Activated naive CD4-positive, alpha-beta T cell treated with anti-CD3 and anti-CD28 coated beads, Interleukin-2, amount 50 U/mL, for 24 hours (primary cell): ENCODE measurements around the gene DCD.
"Not testable (repeated sequence)": the region's sequence is repeated elsewhere in the genome, so short reads cannot be mapped to it uniquely, and the experiment has no call there.

Experiments
- H3K27ac Mint-ChIP-seq: one replicate; pipeline ENCODE4 v1.8.0; 2021; ENCODE audit warnings: mild to moderate bottlenecking, mixed read lengths
- H3K27me3 Mint-ChIP-seq: one replicate; pipeline ENCODE4 v1.8.0; 2021; ENCODE audit warnings: mixed read lengths
- H3K36me3 Mint-ChIP-seq: one replicate; pipeline ENCODE4 v1.8.0; 2021; ENCODE audit warnings: mixed read lengths
- H3K4me1 Mint-ChIP-seq: one replicate; pipeline ENCODE4 v1.8.0; 2021; ENCODE audit warnings: mixed read lengths
- H3K4me3 Mint-ChIP-seq: one replicate; pipeline ENCODE4 v1.8.0; 2021; ENCODE audit warnings: mild to moderate bottlenecking, mixed read lengths
- H3K9me3 Mint-ChIP-seq: one replicate; pipeline ENCODE4 v1.8.0; 2021; ENCODE audit warnings: mixed read lengths

DCD gene

GRCh38 chr12:54661048-54661447 is 12.9 kb upstream of the DCD start:
- H3K36me3 Mint-ChIP-seq: no peaks in the 10 kb centered on the region
- H3K9me3 Mint-ChIP-seq: no peaks in the 10 kb centered on the region
- no peak overlapping the region for H3K27ac Mint-ChIP-seq
- no peaks in the 10 kb centered on the region for H3K4me1 Mint-ChIP-seq
- no peak overlapping the region for H3K4me3 Mint-ChIP-seq
- H3K27me3 Mint-ChIP-seq: peaks cover 8% of the 10 kb centered on the region

GRCh38 chr12:54660320-54660962 is 12.3 kb upstream of the DCD start:
- Mint-ChIP-seq H3K27me3 (peaks cover 10% of the 10 kb centered on the region), H3K36me3 (no peaks in the 10 kb centered on the region), H3K27ac (no peak overlapping the region), H3K9me3 (no peaks in the 10 kb centered on the region), H3K4me1 (no peaks in the 10 kb centered on the region), H3K4me3 (no peak overlapping the region)

- H3K27me3 Mint-ChIP-seq: peaks cover 10% of the 10 kb centered on the region
These were observed 10.4 kb upstream of the DCD start for GRCh38 chr12:54658306-54659264.

GRCh38 chr12:54657105-54657607 is 9.0 kb upstream of the DCD start:
- Mint-ChIP-seq H3K4me1 (no peaks in the 10 kb centered on the region), H3K27ac (no peak overlapping the region), H3K36me3 (no peaks in the 10 kb centered on the region), H3K9me3 (no peaks in the 10 kb centered on the region), H3K27me3 (peaks cover 15% of the 10 kb centered on the region), H3K4me3 (no peak overlapping the region)

More at GRCh38 chr12:54658306-54659264, 10.4 kb upstream of the DCD start:
- Mint-ChIP-seq H3K9me3 (no peaks in the 10 kb centered on the region), H3K36me3 (no peaks in the 10 kb centered on the region), H3K4me1 (no peaks in the 10 kb centered on the region), H3K4me3 (no peak overlapping the region), H3K27ac (peak overlapping the region; percentile 25)

- H3K9me3 Mint-ChIP-seq: no peaks in the 10 kb centered on the region
- no peak overlapping the region for H3K4me3 Mint-ChIP-seq
- no peak overlapping the region for H3K27ac Mint-ChIP-seq
- H3K27me3 Mint-ChIP-seq: peaks cover 15% of the 10 kb centered on the region
- H3K4me1 Mint-ChIP-seq: no peaks in the 10 kb centered on the region
- H3K36me3 Mint-ChIP-seq: no peaks in the 10 kb centered on the region
These were observed 6.8 kb upstream of the DCD start for GRCh38 chr12:54654926-54655325.

GRCh38 chr12:54653025-54653424 is 4.9 kb upstream of the DCD start:
- H3K4me3 Mint-ChIP-seq: no peak overlapping the region
- no peak overlapping the region for H3K27ac Mint-ChIP-seq
- no peaks in the 10 kb centered on the region for H3K36me3 Mint-ChIP-seq
- no peaks in the 10 kb centered on the region for H3K9me3 Mint-ChIP-seq
- H3K27me3 Mint-ChIP-seq: peaks cover 12% of the 10 kb centered on the region
- no peaks in the 10 kb centered on the region for H3K4me1 Mint-ChIP-seq

GRCh38 chr12:54650889-54651288 is 2.7 kb upstream of the DCD start:
- Mint-ChIP-seq H3K36me3 (no peaks in the 10 kb centered on the region), H3K4me1 (no peaks in the 10 kb centered on the region), H3K4me3 (no peak overlapping the region), H3K27ac (no peak overlapping the region), H3K27me3 (peaks cover 10% of the 10 kb centered on the region), H3K9me3 (no peaks in the 10 kb centered on the region)

GRCh38 chr12:54650409-54650808 is 2.2 kb upstream of the DCD start:
- H3K4me3 Mint-ChIP-seq: no peak overlapping the region
- H3K36me3 Mint-ChIP-seq: no peaks in the 10 kb centered on the region
- peaks cover 9% of the 10 kb centered on the region for H3K27me3 Mint-ChIP-seq
- no peak overlapping the region for H3K27ac Mint-ChIP-seq
- H3K9me3 Mint-ChIP-seq: no peaks in the 10 kb centered on the region
- H3K4me1 Mint-ChIP-seq: no peaks in the 10 kb centered on the region

GRCh38 chr12:54649825-54650224 is 1.7 kb upstream of the DCD start:
- Mint-ChIP-seq H3K27ac (no peak overlapping the region), H3K4me3 (no peak overlapping the region), H3K36me3 (no peaks in the 10 kb centered on the region), H3K4me1 (no peaks in the 10 kb centered on the region), H3K27me3 (peaks cover 9% of the 10 kb centered on the region), H3K9me3 (no peaks in the 10 kb centered on the region)

- peaks cover 6% of the 10 kb centered on the region for H3K27me3 Mint-ChIP-seq
- H3K27ac Mint-ChIP-seq: no peak overlapping the region
- H3K9me3 Mint-ChIP-seq: no peaks in the 10 kb centered on the region
- no peaks in the 10 kb centered on the region for H3K4me1 Mint-ChIP-seq
- no peak overlapping the region for H3K4me3 Mint-ChIP-seq
- no peaks in the 10 kb centered on the region for H3K36me3 Mint-ChIP-seq
These were observed 6.6 kb downstream of the DCD start for GRCh38 chr12:54641554-54641953.

GRCh38 chr12:54641089-54641488 is 7.1 kb downstream of the DCD start:
- no peaks in the 10 kb centered on the region for H3K9me3 Mint-ChIP-seq
- no peaks in the 10 kb centered on the region for H3K4me1 Mint-ChIP-seq
- H3K27me3 Mint-ChIP-seq: peaks cover 3% of the 10 kb centered on the region
- H3K36me3 Mint-ChIP-seq: no peaks in the 10 kb centered on the region
- H3K4me3 Mint-ChIP-seq: no peak overlapping the region
- H3K27ac Mint-ChIP-seq: no peak overlapping the region

GRCh38 chr12:54639112-54639511 is 9.1 kb downstream of the DCD start:
- H3K9me3 Mint-ChIP-seq, H3K27ac Mint-ChIP-seq, H3K4me3 Mint-ChIP-seq, H3K36me3 Mint-ChIP-seq, H3K4me1 Mint-ChIP-seq, H3K27me3 Mint-ChIP-seq: not testable (repeated sequence)

GRCh38 chr12:54634795-54635194 is 13.4 kb downstream of the DCD start, which contains the start of gene LACRT:
LACRT (minus strand) TSS chr12:54634895; CDS start chr12:54634841, 54 bp downstream.
- H3K4me1 Mint-ChIP-seq: no peaks in the 10 kb centered on the region
- H3K9me3 Mint-ChIP-seq: no peaks in the 10 kb centered on the region
- H3K27ac Mint-ChIP-seq: no peak within 1 kb of the TSS
- H3K36me3 Mint-ChIP-seq: no peaks in the 10 kb centered on the region
- no peak within 1 kb of the TSS for H3K4me3 Mint-ChIP-seq
- peaks cover 10% of the 10 kb centered on the region for H3K27me3 Mint-ChIP-seq

- H3K4me3 Mint-ChIP-seq: no peak overlapping the region
- H3K27me3 Mint-ChIP-seq: peaks cover 12% of the 10 kb centered on the region
These were observed 16.0 kb downstream of the DCD start for GRCh38 chr12:54631988-54632728.

GRCh38 chr12:54631551-54631950 is 16.6 kb downstream of the DCD start:
- no peak overlapping the region for H3K27ac Mint-ChIP-seq
- peaks cover 18% of the 10 kb centered on the region for H3K27me3 Mint-ChIP-seq
- H3K4me3 Mint-ChIP-seq: no peak overlapping the region
- no peaks in the 10 kb centered on the region for H3K4me1 Mint-ChIP-seq
- H3K9me3 Mint-ChIP-seq: no peaks in the 10 kb centered on the region
- H3K36me3 Mint-ChIP-seq: peaks cover 4% of the 10 kb centered on the region

More at GRCh38 chr12:54631988-54632728, 16.0 kb downstream of the DCD start:
- no peaks in the 10 kb centered on the region for H3K4me1 Mint-ChIP-seq
- H3K27ac Mint-ChIP-seq: peak overlapping the region; percentile 4
- no peaks in the 10 kb centered on the region for H3K9me3 Mint-ChIP-seq
- no peaks in the 10 kb centered on the region for H3K36me3 Mint-ChIP-seq
